Stimulated activated memory B cell treated with anti-CD40 and anti-IgM and Interleukin-4, amounts not matched to agents 10 μg/mL and 1 μg/mL and 100 μg/mL, for 72 hours (primary cell): ENCODE measurements around the gene ZNF2.
"Not testable (repeated sequence)": the region's sequence is repeated elsewhere in the genome, so short reads cannot be mapped to it uniquely, and the experiment has no call there.

Experiments
- ATAC-seq: fragments of 150-1000 bp; cut with Tn5 transposase; 2 replicates; pipeline ENCODE4 v1.10.0; 2021
- H3K27ac Mint-ChIP-seq: one replicate; pipeline ENCODE4 v1.8.0; 2022; ENCODE audit warnings: mild to moderate bottlenecking, mixed read lengths
- H3K27me3 Mint-ChIP-seq: one replicate; pipeline ENCODE4 v1.8.0; 2022; ENCODE audit warnings: mixed read lengths
- H3K36me3 Mint-ChIP-seq: one replicate; pipeline ENCODE4 v1.8.0; 2022; ENCODE audit warnings: mixed read lengths
- H3K4me1 Mint-ChIP-seq: one replicate; pipeline ENCODE4 v1.8.0; 2022; ENCODE audit warnings: mixed read lengths
- H3K4me3 Mint-ChIP-seq: one replicate; pipeline ENCODE4 v1.8.0; 2022; ENCODE audit warnings: mild to moderate bottlenecking, moderate library complexity, mixed read lengths
- H3K9me3 Mint-ChIP-seq: one replicate; pipeline ENCODE4 v1.8.0; 2022; ENCODE audit warnings: mixed read lengths

ZNF2 gene

DNA sequence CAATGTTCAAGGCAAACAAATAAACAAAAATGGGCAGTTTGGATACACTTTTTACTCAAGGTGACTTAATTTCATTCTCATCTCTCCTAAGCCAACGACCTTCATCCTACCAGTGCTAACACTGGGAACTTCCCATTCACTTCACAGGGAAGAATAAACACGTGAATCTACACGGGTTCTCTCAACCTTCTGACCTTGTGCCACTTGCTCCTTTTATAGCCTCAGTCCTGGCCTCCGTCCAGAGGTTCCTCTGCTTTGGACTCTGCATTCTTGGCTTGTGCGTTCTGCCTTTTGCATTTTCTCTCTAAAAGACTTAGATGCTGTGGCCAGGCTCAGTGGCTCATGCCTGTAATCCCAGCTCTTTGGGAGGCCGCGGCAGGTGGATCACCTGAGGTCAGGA is 13.8 kb downstream of the ZNF2 start:
- Mint-ChIP-seq H3K27ac (no peak overlapping the region), H3K9me3 (peaks cover 19% of the 10 kb centered on the region), H3K36me3 (peaks cover 90% of the 10 kb centered on the region), H3K4me3 (no peak overlapping the region), H3K27me3 (no peaks in the 10 kb centered on the region), H3K4me1 (no peaks in the 10 kb centered on the region)
- no peak for ATAC-seq

- peaks cover 19% of the 10 kb centered on the region for H3K9me3 Mint-ChIP-seq
- no peak overlapping the region for H3K27ac Mint-ChIP-seq
- no peak overlapping the region for H3K4me3 Mint-ChIP-seq
- ATAC-seq = no peak
- H3K36me3 Mint-ChIP-seq = peaks cover 74% of the 10 kb centered on the region
- H3K27me3 Mint-ChIP-seq = no peaks in the 10 kb centered on the region
- no peaks in the 10 kb centered on the region for H3K4me1 Mint-ChIP-seq
Measured at GRCh38 chr2:95181774-95182173, 16.2 kb downstream of the ZNF2 start.

DNA sequence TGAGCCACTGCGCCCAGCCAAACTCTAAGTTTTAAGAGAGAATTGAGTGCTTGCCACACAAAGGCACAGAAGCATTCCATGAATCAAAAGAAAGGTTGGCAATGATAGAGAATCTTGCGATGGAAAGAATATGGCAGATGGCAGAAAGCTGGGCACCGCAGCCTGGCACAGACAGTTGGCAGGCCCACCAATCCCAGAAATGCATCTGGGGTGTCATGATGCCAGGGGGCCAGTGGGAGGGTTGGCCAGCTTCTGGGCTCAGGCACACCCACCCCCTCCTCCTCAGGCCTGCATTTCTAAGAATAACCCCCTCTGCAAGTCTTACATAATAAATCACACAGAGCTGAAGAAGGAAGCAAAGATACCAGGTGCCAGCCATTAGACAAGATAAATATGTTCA is 19.6 kb downstream of the ZNF2 start:
- Mint-ChIP-seq H3K27me3 (peaks cover 5% of the 10 kb centered on the region), H3K27ac (no peak overlapping the region), H3K4me1 (no peaks in the 10 kb centered on the region), H3K9me3 (peaks cover 13% of the 10 kb centered on the region), H3K4me3 (no peak overlapping the region), H3K36me3 (peaks cover 44% of the 10 kb centered on the region)
- no peak for ATAC-seq

DNA sequence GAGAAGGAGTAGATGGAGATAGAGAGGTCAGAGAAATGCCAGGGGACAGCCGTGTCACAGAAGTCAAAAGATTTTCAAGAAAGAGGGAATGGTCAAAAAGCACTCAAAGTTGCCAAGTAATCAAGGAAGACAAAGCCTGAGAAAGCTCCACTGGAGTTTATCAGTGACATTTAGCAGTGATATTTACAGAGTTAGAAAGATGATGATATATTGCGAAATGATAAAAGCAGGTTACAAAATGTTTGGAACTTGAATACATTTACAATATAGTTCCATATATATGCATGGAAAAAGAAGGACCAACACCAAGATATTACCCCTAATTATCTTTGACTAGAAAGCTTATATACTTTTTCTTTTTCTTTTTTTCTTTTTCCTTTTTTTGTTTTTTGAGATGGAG is 20.4 kb downstream of the ZNF2 start:
- H3K9me3 Mint-ChIP-seq = peaks cover 9% of the 10 kb centered on the region
- peaks cover 36% of the 10 kb centered on the region for H3K36me3 Mint-ChIP-seq
- no peak for ATAC-seq
- no peak overlapping the region for H3K27ac Mint-ChIP-seq
- H3K27me3 Mint-ChIP-seq = peaks cover 13% of the 10 kb centered on the region
- H3K4me1 Mint-ChIP-seq = no peaks in the 10 kb centered on the region
- no peak overlapping the region for H3K4me3 Mint-ChIP-seq

- not testable (repeated sequence) for H3K36me3 Mint-ChIP-seq, ATAC-seq, H3K4me1 Mint-ChIP-seq, H3K4me3 Mint-ChIP-seq, H3K27ac Mint-ChIP-seq, H3K9me3 Mint-ChIP-seq
- H3K27me3 Mint-ChIP-seq = peaks cover 37% of the 10 kb centered on the region
Measured at GRCh38 chr2:95192956-95193355, 27.3 kb downstream of the ZNF2 start.

GRCh38 chr2:95203911-95204310 is 38.3 kb downstream of the ZNF2 start:
- Mint-ChIP-seq H3K4me1 (peaks cover 23% of the 10 kb centered on the region), H3K27ac (no peak overlapping the region), H3K27me3 (no peaks in the 10 kb centered on the region), H3K4me3 (no peak overlapping the region), H3K36me3 (peaks cover 14% of the 10 kb centered on the region), H3K9me3 (peaks cover 6% of the 10 kb centered on the region)
- no peak for ATAC-seq

- no peak overlapping the region for H3K27ac Mint-ChIP-seq
- no peak for ATAC-seq
- H3K27me3 Mint-ChIP-seq = no peaks in the 10 kb centered on the region
- peaks cover 11% of the 10 kb centered on the region for H3K9me3 Mint-ChIP-seq
- H3K4me1 Mint-ChIP-seq = peaks cover 27% of the 10 kb centered on the region
- H3K36me3 Mint-ChIP-seq = peaks cover 19% of the 10 kb centered on the region
- no peak overlapping the region for H3K4me3 Mint-ChIP-seq
Measured at GRCh38 chr2:95204396-95204795, 38.8 kb downstream of the ZNF2 start.

- ATAC-seq = no peak
- no peaks in the 10 kb centered on the region for H3K27me3 Mint-ChIP-seq
- H3K36me3 Mint-ChIP-seq = peaks cover 35% of the 10 kb centered on the region
- peak overlapping the region; percentile 98 for H3K4me3 Mint-ChIP-seq
- peak overlapping the region; percentile 92 for H3K27ac Mint-ChIP-seq
- H3K9me3 Mint-ChIP-seq = peaks cover 18% of the 10 kb centered on the region
- H3K4me1 Mint-ChIP-seq = peaks cover 29% of the 10 kb centered on the region
Measured at GRCh38 chr2:95206096-95206495, 40.5 kb downstream of the ZNF2 start.

GRCh38 chr2:95207111-95207961 is 41.7 kb downstream of the ZNF2 start, which contains the start of gene ZNF892:
ZNF892 (plus strand) TSS chr2:95207521; CDS start chr2:95207816, 295 bp downstream.
- Mint-ChIP-seq H3K36me3 (peaks cover 47% of the 10 kb centered on the region), H3K27ac (peak within 1 kb of the TSS; percentile 92), H3K9me3 (peaks cover 18% of the 10 kb centered on the region), H3K4me3 (peak within 1 kb of the TSS; percentile 98), H3K4me1 (peaks cover 29% of the 10 kb centered on the region), H3K27me3 (no peaks in the 10 kb centered on the region)
- peak; percentile 98 for ATAC-seq

DNA sequence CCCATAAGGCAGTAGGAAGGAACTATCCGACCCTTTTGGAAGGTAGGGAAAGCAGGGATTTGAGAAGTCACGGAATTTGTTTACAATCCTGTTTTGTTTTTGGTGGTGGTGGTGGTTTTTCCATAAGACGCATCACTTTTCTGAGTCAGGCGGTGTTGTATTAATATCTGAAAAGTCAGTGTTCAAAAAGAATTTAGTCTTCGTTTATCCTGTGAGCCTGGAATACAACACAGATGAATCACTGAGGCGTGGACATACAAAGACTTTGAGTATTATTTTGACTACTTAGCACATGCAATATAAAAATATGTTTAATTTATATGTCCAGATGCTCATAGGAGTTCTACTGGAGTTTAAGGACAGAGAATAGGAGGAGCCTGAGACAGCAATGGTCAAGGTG is 42.5 kb downstream of the ZNF2 start:
- no peak for ATAC-seq

GRCh38 chr2:95215018-95215612 is 49.5 kb downstream of the ZNF2 start:
- Mint-ChIP-seq H3K27ac (no peak overlapping the region), H3K36me3 (peaks cover 99% of the 10 kb centered on the region), H3K9me3 (peaks cover 42% of the 10 kb centered on the region), H3K27me3 (no peaks in the 10 kb centered on the region), H3K4me3 (no peak overlapping the region), H3K4me1 (no peaks in the 10 kb centered on the region)
- ATAC-seq = no peak

More for the DNA sequence above, 42.5 kb downstream of the ZNF2 start:
- H3K4me3 Mint-ChIP-seq = peak overlapping the region; percentile 98
- H3K9me3 Mint-ChIP-seq = peaks cover 21% of the 10 kb centered on the region
- peaks cover 55% of the 10 kb centered on the region for H3K36me3 Mint-ChIP-seq
- H3K27ac Mint-ChIP-seq = peak overlapping the region; percentile 92
- H3K4me1 Mint-ChIP-seq = peaks cover 29% of the 10 kb centered on the region
- no peaks in the 10 kb centered on the region for H3K27me3 Mint-ChIP-seq

DNA sequence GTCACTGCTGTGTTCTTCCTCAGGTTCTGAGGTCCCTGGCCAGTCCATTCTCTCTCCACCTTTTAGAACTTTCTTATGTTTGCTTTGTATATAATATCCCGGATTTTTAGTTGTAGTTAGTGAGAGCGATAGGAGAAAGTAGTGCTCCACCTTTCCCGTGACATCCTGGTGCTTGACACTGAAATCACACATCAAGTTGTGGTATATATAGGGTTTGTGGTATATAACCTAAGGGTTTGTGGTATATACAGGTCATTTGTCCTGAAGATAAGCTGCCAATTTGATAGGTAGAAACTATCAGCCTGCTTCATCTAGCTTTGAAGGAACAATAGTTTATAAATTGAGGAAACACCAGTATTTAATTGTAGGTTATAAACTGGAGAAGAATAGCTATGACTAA is 54.8 kb downstream of the ZNF2 start:
- no peak for ATAC-seq
- Mint-ChIP-seq H3K36me3 (peaks cover 86% of the 10 kb centered on the region), H3K27me3 (no peaks in the 10 kb centered on the region)

DNA sequence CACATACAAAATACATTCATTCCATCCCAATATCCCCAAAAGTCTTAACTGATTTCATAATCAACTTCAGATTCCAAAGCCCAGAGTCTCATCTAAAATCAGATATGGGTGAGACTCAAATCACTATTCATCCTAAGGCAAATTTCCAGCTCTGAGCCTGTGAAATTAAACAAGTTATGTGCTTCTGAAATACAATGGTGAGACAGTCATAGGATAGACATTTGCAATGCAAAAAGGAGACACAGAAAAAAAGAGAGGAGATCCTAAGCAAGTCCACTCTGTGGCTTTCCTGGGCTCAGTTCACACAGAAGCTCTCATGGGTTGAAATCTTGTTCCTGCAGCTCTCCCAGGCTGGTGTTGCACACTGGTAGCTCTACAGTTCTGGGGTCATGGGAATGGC is 60.0 kb downstream of the ZNF2 start:
- Mint-ChIP-seq H3K4me3 (no peak overlapping the region), H3K27me3 (no peaks in the 10 kb centered on the region), H3K36me3 (peaks cover 48% of the 10 kb centered on the region), H3K27ac (no peak overlapping the region), H3K9me3 (peaks cover 27% of the 10 kb centered on the region), H3K4me1 (no peaks in the 10 kb centered on the region)
- ATAC-seq = no peak

More for the DNA sequence above, 54.8 kb downstream of the ZNF2 start:
- Mint-ChIP-seq H3K9me3 (peaks cover 38% of the 10 kb centered on the region), H3K4me3 (no peak overlapping the region), H3K4me1 (no peaks in the 10 kb centered on the region), H3K27ac (no peak overlapping the region)

DNA sequence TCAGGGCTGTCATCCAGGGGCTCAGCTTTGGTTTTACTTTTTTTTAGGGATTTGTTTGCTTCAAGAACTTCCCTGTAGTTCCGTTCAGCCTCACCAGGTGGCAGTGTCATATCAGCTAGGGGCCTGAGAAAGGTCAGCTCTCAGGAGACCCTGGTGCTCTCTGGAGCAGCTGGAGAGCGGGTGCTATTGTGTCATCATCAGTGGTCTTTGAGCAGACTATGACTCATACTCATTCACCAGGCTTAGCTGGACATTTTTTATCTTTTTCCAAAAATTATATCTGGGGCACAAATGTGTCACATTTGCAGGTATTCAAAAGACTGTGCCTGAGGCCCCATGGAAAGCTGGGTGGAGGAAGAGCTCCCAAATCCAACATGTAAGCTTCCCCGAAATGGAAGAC is 66.1 kb downstream of the ZNF2 start:
- H3K4me3 Mint-ChIP-seq = no peak overlapping the region
- no peaks in the 10 kb centered on the region for H3K27me3 Mint-ChIP-seq
- no peak for ATAC-seq
- H3K36me3 Mint-ChIP-seq = peaks cover 20% of the 10 kb centered on the region
- H3K9me3 Mint-ChIP-seq = peaks cover 16% of the 10 kb centered on the region
- H3K27ac Mint-ChIP-seq = no peak overlapping the region
- H3K4me1 Mint-ChIP-seq = no peaks in the 10 kb centered on the region

DNA sequence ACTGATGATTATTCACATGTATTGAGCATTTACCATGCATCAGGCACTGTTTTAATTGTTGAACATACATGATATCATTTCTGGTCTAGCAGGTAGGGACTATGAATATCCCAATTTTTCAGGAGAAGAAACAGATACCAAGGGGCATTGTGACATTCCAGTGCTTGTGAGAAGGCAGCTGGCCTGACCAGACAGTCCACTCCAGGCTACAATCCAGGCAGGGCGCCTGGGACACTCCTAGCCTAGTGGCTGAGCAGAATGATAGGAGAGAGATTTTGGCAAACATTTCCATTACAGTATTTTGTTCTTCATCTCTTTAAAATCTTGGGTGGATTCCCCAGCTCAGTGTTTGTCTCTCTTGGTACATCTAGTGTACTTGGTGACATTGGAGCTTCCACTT is 66.6 kb downstream of the ZNF2 start:
- H3K9me3 Mint-ChIP-seq = peaks cover 14% of the 10 kb centered on the region
- H3K36me3 Mint-ChIP-seq = peaks cover 20% of the 10 kb centered on the region
- no peak for ATAC-seq
- H3K4me3 Mint-ChIP-seq = no peak overlapping the region
- H3K27ac Mint-ChIP-seq = no peak overlapping the region
- H3K4me1 Mint-ChIP-seq = no peaks in the 10 kb centered on the region
- no peaks in the 10 kb centered on the region for H3K27me3 Mint-ChIP-seq
